NCI-H1694 treated with DMSO at 0.1 percent for 48 hours (cell line): ENCODE data around the gene MLKL.
"Not testable (repeated sequence)": the region's sequence is repeated elsewhere in the genome, so short reads cannot be mapped to it uniquely, and the experiment has no call there.

Experiments
- DNase-seq: peaks from one replicate; lab custom pipeline; 2025; lab: John Stamatoyannopoulos, UW

Gene MLKL

DNA sequence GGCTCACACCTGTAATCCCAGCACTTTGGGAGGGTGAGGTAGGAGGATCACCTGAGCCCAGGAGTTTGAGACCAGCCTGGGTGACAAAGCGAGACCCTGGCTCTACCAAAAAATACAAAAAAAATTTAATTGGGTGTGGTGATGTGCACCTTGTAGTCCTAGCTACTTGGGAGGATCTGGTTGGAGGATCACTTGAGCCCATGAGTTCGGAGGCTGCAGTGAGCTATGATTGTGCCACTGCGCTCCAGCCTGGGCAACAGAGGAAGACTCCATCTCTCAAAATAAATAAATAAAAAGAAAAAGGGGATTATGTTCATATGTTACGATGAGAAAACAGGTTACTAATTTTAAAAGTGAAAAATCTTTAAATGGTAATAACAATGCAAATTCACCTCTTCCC lies 996 bp downstream of the MLKL start:
- no peak for DNase-seq

DNA sequence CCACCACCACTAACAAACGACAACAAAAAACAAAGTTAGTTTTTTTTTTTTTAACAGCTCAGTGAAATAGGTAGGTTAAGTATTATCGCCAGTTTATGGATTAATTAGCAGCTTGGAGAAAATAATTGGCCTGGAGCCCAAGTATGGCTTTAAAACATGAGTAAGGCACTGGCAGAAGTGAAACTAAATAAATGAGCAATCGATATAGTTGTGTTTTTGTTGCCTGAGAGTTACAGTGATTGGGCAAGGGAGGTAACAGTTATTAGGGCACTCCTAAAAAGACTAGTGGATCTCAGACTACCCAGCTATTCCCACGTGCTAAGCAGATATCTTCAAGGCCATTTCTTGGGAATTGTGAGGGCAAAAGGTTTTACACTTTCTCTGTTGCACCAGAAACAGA lies 2.4 kb downstream of the MLKL start:
- DNase-seq, result no peak

DNA sequence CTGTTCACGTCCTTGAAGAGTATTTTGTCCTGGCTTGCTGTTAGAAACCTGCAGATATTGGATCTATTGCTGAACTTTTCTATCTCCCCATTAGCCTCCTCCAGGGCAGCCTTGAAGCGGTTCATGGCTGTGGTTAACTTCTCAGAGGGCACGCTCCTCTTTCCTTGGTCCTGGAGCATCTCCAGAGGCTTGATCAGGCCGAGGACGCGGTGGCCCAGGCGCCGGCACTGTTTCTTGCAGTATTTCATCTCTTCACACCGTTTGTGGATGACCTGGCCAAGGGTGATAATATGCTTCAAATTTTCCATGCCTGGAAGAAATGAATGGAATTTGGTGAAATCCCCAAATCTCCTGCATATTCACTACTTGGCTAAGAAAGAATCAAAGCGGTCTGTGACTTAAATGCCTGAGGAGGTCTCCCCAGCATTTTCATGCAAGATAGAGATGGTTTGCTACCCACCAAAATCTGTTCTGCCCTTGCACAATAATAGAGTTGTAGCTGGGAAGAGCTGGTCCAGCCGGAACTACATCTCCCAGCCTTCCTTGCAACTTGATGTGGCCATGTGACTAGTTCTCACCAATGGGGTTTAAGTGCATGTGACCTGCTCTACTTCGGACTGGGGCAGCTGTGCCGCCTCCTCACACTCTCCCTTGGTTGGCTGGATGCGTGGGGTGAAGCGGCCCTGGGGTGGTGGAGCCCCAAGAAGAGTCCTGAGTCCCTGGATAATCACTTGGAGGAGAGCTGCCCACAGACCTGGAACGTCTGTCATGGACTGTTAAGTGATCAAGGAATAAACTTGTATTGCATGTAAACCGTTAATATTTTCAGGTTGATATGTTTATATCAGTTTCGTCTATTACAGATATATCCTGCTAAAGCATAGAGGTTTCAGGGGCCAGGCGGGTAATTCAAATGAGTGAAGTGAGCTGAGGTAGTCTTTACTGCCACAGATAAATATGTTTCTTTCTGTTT lies 4.9 kb downstream of the MLKL start:
- peak; percentile 80 for DNase-seq

DNA sequence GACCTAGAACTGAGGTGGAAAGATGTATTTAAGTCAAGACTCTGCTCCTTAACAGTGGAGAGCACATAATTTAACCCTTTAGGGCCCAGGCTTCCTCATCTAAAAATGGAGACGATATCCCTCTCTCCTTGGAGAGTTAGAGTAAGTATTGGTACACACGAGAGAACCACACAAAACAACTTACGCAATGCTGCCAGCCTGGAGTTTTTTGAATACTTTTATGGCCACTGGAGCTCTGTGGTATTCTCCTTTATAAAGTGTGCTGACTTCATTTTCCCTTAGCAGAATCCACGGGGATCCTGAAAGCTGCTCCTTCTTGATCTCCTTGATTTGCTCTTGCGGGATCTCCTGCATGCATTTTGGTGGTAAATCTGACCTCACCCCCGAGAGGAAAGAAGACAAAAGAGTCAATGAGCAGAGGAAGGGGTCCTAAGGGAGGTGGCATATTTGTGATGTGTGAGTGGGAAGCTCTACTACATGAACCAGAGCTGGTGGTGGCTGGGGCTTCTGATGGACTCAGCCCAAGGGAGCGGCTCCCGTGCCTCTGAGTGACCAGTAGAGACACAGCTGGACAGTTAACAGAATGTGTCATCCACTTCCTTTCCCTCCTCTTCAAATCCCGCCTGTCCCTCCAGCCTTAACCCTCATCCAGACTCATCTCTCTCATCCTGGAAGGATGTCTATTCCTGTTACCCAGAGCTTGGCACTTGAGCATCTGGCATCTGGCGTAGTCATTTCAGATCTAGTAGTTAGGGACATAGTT lies 9.4 kb downstream of the MLKL start:
- DNase-seq, result no peak

DNA sequence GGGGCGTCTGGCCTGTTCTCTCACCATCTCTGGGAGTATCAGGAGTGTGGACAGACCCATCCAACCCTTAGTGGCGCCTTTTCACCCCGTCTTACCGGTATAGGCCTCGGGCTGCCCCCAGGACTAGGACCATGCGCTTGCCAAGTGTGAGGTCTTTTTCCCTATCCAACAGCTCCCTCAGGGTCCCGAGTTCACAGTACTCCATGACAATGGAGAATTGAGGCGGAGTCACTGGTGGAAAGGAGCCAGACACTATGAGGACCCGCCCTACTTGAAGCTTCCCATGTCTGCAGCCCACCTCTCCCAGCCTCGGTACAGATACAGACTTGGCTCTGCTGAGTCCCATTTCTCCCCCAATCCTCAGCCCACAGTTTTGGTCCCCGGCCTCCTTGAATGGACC lies 18.1 kb downstream of the MLKL start:
- no peak for DNase-seq

DNA sequence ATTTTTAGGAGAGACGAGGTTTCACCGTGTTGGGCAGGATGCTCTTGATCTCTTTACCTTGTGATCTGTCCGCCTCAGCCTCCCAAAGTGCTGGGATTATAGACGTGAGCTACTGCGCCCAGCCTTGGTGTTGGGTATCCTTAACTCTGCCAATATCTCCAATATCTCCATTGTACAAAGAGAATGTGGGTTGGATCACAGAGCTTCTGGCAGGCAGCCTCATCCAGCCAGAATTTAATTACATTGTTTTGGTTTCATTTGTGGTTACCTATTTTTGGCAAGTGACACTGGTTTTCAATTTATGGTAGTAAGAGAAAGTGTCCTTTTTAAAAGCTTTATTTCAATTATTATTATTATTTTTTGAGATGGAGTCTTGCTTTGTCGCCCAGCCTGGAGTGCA lies 20.0 kb downstream of the MLKL start:
- DNase-seq, result no peak

DNA sequence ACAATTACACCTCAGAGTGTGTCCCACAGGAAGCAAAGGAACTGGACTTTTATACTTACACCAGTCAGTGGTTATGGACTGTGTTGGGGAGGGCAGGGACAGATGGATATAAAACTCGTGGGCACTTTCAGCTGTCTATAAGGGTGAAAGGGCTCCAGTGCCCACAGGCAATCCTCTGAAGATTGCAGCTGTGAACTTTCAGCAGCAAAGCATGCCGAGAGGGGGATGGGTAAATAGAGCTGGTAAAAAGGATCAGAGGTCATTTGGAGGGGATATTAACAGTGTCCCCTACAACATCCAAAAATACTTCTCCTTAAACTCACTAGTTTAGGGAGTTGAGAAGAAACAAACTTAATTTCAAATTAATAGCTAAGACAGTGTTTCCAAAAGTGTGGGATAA lies 20.7 kb downstream of the MLKL start:
- no peak for DNase-seq

DNA sequence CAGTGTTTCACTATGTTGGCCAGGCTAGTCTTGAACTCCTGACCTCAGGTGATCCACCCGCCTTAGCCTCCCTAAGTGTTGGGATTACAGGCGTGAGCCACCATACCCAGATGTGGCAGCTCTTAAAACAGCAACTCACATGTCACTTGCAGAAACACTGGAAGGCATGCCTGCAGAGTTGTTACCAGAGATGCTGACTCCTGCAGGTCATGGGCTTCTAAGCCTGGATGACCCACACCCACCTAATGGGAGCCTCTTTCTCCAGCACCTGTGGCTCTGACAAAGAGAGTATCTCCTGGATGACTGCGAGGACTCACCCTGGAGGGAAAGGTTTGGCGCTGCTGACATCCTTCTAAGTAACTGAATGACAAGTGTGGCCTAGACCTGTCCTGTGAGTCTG lies 22.8 kb downstream of the MLKL start:
- no peak for DNase-seq

DNA sequence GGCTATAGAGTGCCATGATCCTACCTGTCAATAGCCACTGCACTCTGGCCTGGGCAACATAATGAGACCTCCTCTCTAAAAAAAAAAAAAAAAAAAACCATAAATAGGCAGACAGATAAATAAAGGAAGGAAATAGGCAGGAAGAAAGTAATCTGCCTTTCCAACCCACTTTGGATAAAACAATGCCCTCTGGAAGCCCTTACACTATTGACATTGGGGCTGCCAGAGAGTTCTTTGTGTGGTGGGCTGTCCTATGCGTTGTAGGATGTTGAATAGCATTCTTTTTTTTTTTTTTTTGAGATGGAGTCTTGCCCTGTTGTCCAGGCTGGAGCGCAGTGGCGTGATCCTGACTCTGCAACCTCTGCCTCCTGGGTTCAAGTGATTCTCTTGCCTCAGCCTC lies 26.8 kb downstream of the MLKL start:
- DNase-seq, result no peak

DNA sequence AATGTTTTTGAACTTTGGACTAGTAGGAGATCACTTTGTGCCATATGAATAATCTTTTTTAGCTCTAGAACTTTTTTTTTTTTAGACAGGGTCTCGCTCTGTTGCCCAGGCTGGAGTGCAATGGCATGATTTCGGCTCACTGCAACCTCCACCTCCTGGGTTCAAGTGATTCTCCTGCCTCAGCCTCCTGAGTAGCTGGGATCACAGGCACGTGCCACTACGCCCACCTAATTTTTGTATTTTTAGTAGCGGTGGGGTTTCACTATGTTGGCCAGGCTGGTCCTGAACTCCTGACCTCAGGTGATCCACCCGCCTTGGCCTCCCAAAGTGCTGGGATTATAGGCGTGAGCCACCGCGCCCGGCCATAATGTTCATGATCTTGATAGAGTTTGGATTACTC lies 31.8 kb downstream of the MLKL start:
- DNase-seq, result not testable (repeated sequence)

DNA sequence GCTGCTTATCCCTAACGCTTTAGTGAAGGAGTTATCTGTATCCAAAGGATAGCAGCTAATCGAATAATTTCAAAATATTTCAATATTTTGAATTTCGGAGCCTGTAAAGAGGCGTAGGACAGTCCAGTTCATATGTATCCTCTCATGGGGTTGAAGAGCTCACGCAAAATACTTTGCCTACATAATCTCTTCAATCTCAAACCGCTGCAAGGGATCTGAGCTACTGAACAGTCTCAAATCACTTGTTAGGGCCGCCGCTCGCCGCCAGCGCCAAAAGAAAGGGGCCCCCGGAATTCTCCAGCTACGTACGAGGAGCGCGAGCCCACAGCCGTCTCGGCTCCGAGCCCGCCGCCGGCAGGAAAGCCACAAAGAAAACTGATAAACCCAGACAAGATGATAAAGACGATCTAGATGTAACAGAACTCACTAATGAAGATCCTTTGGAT lies 33.4 kb downstream of the MLKL start:
- no peak for DNase-seq

DNA sequence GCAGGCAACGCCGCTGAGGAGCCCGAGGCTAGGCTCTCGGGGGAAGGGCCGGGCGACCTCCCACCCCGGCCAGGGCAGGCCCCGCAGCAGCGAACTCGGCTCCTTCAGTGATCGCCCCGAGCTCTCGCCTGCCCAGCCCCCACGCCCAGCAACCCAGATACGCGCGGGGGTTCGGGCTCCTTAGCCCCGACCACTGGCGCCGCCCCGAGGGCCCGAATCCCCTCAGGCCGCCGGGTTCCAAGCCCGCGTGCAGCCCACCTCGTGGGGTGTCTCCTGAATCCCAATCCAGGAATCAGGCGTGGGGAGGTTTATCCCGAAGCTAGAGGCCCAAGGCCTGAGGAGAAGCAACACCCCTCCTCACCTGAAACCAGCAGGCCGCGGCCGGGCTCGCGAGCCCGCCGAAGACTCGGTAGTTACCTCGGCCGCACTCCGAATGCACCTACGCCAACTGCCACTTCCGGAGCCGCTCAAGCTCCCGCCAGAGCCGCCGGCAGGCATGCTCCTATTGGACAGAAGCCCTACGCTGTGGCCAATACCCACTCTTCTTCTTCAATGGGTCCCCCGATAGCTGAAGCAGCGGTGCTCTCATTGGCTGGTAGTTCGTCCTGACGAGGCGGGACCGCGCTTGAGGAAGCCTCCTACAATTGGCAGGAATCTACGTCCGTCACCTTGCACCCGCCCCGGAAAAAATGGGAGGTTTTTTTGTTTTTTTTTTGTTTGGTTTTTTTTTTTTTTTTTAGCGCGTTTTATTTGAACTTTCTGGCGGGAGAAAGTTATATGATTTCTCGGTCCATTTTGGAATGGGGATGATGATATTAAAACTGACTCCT lies 34.0 kb downstream of the MLKL start, which contains the start of gene RFWD3:
RFWD3 (minus strand) TSS at position 453 of the 830 bp plus-strand sequence. CDS start 5,428 bp downstream, outside the sequence.
- peak; percentile 97 for DNase-seq

DNA sequence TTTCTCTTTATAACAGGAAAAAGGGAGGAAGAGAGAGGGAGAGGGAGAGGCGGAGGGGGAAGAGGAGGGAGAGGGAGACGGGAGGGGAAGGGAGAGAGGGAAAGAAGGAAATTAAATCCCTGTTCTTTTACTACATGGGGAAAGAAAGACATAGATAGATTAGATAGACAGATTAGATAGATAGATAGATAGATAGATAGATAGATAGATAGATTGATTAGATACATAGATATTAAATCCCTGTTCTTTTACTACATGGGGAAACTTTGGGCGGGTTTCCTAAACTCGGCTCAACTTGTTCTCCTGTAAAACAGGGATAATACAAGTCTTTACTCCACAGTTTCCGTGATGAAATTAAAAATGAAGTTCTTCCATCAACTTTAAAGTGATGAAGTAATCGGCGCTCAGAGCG lies 34.6 kb downstream of the MLKL start:
- DNase-seq, result no peak

DNA sequence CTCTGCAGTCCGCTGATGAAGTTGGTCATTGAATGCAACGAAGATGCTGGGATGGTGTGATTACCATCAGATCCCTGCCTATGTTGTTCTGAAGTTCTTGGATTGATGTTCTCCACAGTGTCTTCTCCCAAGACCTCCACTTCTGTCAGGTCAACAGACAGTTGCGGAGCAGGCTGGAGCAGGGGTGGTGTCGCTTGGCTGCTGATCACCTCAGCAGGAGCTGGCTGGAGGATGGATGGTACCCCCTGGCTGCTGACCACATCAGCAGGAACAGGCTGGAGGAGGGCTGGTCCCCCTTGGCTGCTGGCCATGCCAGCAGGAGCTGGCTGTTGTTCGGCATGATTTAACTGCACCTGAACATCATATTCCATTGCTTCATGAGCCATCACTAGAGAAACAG lies 39.6 kb downstream of the MLKL start:
- DNase-seq, result no peak

DNA sequence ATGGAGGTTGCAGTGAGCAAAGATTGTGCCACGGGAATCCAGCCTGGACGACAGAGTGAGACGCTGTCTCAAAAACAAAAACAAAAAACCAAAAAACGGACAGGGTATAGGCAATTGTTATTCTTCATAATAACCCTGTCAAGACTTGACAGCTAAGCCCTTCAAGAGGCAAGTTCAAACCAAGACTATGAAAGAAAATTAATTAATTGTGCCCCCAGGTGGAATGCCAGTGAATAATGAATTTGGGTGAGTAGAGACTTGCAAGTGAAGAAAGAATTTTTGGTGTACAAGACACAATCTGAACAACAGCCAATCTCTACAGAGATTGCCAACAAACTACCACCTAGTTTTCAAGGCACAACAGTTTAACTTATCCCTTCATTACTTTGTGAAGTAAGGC lies 40.3 kb downstream of the MLKL start:
- no peak for DNase-seq

DNA sequence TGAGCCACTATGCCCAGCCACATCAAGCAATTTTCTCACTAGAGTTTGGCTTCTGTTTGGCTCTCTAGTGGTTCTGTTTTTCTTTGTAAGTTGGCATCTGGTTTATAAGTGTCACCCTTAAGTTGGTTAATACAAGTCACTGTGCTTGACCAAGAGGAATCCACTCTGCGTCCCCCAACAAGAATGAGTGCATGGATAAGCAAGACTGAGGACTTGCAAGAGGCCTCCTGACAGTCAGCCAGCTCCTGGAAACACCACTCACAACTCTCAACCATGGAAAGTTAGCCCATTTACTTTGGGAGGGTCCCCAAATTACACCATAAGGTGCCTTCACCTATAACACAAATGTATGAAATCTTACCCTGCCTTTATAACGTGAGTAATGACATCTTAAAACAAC lies 41.6 kb downstream of the MLKL start:
- DNase-seq, result no peak

DNA sequence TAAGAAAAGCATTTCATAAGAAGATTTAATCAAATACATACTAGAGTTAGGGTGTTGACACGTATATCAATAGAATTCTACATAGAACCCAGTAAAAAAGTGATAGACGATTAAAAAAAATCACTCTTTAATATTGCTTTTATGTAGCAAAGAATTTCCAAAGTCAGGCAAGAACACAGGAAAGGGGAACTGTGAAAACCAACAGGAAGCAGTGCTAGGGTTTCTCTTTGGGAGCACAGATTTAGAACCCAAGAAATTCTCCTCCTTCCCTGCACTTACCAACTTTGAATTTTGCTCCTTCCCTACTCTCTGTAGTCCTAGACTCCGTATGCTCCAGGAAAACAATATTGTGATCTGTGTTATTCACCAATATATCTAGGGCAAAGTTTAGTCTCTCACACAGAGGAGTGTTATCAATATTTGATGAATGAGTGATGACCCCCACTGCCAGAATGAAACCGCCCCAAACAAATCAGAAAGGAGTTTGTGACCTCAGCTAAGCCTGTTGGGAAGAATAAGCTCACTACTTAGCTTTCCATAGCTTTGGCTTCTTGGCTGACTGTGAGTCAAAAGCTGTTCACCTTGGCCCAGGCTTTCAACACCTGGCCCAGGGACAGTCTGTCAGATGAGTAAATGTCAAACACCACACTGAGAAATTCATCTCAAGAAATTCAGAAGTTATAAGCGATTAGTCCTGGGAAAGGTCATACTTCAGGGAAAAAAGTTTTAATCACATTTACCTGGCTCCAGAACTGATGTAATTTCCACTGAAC lies 42.6 kb downstream of the MLKL start:
- DNase-seq, result no peak

DNA sequence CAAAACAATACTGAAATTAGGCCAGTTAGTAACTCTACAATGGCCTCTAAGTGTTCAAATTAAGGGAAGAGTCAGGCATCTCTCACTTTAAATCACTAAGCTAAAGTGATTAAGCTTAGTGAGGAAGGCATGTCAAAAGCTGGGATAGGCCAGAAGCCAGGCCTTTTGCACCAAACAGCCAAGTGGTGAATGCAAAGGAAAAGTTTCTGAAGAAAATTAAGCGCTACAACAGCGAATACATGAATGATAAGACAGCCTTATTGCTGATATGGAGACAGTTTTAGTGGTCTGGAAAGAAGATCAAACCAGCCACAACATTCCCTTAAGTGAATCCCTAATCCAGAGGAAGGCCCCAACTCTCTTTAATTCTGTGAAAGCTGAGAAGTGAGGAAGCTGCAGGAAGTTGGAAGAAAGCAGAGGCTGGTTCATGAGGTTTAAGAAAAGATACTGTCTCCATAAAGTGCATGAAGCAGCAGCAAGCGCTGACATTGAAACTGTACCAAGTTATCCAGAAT lies 46.1 kb downstream of the MLKL start:
- DNase-seq, result no peak

DNA sequence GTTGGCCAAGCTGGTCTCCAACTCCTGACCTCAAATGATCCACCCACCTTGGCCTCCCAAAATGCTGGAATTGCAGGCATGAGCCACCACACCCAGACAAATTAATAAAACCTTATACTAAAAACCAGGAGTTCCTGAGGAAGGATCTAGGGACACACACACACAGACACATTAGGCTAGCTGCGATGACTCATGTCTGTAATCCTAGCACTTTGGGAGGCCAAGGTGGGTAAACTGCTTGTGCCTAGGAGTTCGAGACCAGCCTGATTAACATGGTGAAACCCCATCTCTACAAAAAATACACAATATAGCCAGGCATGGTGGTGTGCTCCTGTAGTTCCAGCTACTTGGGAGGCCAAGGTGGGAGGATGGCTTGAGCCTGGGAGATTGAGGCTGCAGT lies 47.8 kb downstream of the MLKL start:
- DNase-seq, result not testable (repeated sequence)

DNA sequence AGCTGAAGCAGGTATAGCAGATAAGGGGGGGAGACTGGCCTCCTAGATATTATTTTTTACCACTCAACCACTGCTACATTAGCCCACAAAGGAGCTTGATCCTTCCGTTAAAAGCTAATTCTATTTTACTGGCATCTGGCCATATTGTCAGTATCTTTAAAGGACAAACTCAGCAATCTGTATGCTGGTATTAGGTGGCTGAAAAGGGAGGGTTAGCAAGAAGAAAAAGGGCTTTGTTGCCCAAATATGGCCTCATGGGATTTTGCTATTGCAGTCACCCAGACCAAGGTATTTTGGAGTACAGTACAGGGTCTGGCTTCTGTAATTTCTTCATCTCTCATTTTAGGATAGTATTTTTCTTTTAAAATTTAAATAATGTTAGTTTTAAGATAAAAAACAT lies 48.4 kb downstream of the MLKL start:
- no peak for DNase-seq

DNA sequence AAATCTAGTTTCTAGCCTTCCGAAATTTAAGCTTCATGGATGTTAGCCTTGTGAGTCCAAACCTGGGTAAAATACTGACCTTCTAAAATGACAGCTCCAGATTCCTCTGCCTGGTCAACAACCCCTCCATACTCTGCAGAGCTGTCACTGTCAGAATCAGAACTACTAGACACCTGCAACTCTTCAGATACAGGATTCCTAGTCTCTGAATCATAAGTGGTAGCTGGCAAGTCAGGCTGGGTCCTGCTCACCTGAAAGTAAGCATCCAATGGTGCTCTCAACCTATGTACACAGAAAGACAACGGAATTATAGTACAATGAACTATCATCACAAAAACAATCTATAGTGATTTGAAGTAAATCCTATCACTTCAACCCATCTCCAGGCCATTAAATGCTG lies 48.8 kb downstream of the MLKL start:
- no peak for DNase-seq
